GM19238 (cell line): ENCODE data around the gene AKAP14.
"Not testable (repeated sequence)": the region's sequence is repeated elsewhere in the genome, so short reads cannot be mapped to it uniquely, and the experiment has no call there.

Source experiments
- DNase-seq: peaks from one replicate; pipeline ENCODE4 v3.0.0; 2011; ENCODE audit warnings: low spot score; ENCODE audit not compliant: insufficient read length

AKAP14 gene

DNA sequence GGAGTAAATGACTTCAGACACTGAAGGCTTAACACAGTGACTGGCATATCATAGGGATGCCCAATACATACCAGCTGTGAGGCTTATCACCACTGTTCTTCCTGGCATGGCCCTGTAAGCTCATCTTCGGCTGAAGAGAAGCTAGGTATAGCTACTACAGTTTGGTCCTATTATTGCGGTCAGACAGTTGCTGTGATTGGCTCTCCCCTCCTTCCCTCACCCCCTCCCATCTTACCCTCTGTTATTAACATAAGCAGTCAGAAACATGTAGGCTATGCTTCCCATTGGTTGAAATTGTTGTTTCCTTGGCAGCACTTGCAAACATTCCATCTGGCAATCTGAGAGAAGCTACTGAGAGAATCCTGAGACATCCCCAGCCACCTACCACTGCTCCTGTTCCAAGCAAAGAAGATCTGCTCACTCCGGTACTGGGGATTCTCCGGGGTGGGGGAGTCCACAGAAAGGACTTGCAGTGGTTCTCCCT lies at the start of gene AKAP14:
Gene AKAP14, plus strand, starts transcription at position 51 of the 484 bp plus-strand sequence. CDS start 7,331 bp downstream, outside the sequence.
- DNase-seq = no peak

DNA sequence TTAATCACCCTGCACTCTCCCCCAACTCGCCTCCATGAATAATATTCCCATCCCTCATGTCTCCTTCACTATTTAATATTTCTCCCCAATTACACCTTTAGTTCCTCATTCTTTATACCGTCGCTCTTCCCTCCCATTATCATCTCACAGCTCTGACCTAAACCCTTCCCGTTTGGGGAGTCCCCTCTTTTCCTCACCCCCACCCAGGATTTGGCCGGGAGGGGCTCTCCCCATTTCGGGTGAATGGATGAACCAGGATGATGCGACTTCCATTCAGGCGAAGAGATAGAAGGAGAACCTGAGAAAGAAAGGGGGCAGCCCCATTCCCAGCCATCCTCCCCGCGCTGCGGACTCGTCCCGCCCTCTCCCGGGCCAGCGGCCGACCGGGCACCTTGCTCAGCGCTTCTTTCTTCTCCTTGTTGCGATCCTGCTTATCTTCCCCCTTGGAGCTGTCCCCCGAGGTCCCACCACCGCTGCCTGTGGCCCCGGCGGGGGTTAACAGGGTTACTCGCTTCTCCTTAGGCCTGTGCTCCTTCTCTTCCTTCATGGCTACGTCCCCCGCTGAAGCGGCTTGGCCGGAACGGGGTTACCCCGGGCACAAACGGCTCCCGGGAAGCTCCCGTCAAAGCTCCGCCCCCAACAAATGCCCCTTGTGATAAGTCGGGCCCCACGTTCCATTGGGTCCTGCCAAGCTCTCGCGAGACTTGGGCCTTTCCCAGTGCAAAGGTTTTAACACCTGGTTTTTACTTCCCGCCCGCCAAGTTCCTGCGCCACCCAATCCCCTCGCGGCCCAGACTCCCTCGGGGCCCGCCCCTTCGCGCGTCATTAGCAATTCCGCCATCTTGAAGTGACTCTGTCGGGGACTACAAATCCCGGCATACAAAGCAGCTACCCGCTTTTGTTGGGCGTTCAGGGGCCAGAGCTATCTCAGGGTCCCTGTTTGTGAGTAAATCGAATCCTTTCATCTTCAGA lies 43.0 kb upstream of the AKAP14 start, which contains the start of gene UPF3B:
Gene UPF3B, minus strand, starts transcription at position 582 of the 972 bp plus-strand sequence. Its CDS starts 35 bp downstream, at position 547.
- peak; percentile 83 for DNase-seq

DNA sequence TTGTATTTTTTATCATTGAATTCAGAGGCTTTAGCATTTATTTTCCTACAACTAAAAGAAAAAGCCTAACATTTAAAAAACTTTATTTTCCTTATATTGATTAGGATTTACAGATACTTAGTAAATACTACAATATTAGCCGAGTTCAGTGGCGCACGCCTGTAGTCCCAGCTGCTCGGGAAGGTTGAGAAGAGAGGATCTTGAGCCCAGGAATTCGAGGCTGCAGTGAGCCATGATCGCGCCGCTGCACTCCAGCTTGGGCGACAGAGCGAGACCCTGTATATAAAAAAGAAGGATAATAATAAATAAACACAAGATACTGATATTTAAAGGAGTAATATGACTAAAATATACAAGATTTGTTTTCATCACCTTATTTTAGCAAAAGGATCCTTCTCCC lies 42.2 kb upstream of the AKAP14 start:
- no peak for DNase-seq

- DNase-seq = no peak
Observed at GRCh38 chrX:119870626-119871131, 25.0 kb upstream of the AKAP14 start.

GRCh38 chrX:119871245-119871598 lies 24.5 kb upstream of the AKAP14 start:
- no peak for DNase-seq

DNA sequence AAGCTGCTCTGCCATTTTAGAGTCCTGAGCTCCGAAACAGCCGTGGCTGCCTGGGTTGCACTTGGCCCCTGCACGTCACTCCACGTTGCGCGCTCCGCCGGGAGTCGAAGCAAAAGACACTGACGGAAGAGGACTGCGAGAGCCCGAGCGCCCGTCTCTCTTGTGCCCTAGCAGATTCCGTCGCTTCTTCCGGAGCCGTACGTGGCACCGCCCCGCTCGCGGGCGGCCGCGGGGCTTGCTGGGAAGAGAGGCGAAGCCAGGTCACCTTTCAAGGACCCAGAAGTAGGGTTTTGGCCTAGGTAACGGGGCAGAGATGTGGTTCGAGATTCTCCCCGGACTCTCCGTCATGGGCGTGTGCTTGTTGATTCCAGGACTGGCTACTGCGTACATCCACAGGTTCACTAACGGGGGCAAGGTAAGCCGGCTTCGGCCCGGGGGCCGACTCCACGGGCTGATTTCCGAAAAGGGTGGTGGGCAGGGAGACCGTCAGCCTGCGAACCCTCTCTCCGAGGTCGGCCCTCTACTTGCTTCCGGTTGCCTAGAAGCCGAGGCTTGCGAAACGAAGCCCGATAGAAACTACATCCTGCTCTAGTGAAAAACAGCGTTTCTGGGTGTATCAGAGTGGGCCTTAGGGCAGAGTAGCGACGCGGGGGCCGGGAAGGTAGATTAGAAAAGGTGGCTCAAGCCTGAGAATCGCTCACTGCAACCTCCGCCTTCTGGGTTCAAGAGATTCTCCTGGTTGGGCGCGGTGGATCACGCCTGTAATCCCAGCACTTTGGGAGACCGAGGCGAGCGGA lies 23.9 kb upstream of the AKAP14 start, which contains the start of the genes NDUFA1 and RNF113A:
Gene NDUFA1, plus strand, starts transcription at position 234 of the 797 bp plus-strand sequence. Its CDS starts 80 bp downstream, at position 314.
Gene RNF113A, minus strand, starts transcription at position 135 of the 797 bp plus-strand sequence. Its CDS starts 120 bp downstream, at position 15.
- peak; percentile 66 for DNase-seq

DNA sequence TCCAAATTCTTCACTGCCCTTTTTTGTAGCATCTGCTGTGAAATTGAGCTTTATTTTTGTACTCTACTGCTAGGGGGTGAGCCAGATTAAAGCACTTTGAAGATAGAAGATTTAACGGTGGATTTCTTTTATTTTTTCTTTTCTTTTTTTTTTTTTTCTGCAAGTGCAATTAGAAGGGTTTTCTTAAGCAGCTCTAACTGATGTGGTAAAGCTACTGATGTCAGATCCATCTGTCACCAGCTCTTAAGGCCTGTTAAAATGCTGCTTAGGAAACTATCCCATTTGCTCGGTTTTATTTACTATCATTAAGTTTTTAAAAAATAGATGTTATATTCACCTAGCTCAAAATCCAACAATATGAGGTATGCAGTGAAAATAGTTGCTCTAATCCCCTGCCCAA lies 17.0 kb upstream of the AKAP14 start:
- DNase-seq = no peak

DNA sequence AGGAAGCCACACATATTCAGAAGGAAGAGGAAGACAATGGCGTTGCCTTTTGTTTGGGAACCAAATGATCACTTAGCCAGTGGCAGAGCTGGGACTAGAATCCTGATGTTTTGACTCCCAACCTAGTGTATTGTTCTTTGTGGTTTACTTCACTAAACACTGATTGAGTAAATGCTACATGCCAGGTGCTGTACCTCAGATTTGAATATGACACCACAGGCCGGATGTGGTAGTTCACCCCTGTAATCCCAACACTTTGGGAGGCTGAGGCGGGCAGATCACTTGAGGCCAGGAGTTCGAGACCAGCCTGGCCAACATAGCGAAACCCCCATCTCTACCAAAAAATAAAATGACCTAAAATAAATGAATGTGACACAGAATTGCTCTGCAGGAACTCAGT lies 15.6 kb upstream of the AKAP14 start:
- no peak for DNase-seq

DNA sequence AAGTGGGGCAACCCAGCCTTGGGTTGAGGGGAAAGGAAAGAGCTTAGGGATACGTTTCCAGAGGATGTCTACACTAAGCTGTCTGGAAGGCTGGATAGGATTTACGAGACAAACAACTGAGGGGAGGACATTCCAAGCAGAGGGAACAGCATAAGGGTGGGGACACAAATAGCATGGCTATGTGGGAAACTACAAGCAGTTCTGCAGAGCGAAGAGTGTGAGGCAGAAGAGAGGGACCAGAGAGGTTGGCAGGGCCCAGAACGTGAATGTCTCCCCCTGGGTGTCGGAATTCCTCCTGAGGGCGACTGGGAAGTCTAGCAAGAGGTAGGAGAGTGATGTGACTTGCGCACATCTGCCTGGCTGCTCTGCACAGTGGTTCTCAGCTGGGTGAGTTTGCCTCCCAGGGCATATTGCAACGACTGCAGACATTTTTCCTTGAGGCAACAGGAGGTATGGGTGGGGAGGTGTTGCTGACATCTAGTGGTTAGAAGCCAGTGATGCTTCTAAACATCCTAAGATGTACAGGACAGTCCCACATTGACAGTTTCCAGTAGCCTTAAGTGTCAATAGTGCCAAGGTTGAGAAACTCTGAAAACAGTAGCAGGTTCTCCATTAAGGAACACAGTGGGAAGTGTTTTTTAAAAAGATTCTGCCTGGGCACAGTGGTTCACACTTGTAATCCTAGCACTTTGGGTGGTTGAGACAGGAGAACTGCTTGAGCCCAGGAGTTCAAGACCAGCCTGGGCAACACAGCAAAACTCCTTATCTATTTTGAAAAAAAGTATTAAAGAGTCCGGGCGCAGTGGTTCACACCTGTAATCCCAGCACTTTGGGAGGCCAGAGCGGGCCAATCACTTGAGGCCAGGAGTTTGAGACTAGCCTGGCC lies 14.9 kb upstream of the AKAP14 start:
- DNase-seq = no peak

- DNase-seq = no peak
Observed at GRCh38 chrX:119885554-119886428, 9.9 kb upstream of the AKAP14 start.

GRCh38 chrX:119887721-119888425 lies 7.8 kb upstream of the AKAP14 start:
- peak; percentile 52 for DNase-seq

DNA sequence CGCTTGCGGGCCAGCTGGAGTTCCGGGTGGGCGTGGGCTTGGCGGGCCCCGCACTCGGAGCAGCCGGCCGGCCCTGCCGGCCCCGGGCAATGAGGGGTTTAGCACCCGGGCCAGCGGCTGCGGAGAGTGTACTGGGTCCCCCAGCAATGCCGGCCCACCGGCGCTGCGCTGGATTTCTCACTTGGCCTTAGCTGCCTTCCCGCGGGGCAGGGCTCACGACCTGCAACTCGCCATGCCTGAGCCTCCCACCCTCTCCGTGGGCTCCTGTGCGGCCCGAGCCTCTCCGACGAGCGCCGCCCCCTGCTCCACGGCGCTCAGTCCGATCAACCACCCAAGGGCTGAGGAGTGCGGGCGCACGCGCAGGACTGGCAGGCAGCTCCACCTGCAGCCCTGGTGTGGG lies 5.1 kb upstream of the AKAP14 start:
- DNase-seq = not testable (repeated sequence)

GRCh38 chrX:119891961-119892692 lies 3.6 kb upstream of the AKAP14 start:
- not testable (repeated sequence) for DNase-seq

DNA sequence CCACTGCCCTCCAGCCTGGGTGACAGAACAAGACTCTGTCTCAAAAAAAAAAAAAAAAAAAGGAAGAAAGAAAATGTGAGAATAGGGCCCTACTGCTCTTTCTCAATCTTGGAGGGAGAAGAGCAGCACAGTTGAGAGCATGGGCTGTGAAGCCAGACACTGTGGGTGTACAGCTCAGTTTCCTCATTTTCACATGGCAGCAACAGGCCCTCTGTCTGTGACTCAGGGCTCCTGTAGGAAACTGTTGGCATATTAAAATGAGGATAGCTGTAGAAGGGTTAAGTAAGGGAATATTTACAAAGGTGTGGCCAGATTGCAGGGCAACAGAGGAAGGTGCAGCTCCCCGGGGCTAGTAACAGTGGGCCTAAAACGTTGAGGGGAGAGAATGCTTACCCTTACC lies 3.4 kb downstream of the AKAP14 start:
- no peak for DNase-seq

DNA sequence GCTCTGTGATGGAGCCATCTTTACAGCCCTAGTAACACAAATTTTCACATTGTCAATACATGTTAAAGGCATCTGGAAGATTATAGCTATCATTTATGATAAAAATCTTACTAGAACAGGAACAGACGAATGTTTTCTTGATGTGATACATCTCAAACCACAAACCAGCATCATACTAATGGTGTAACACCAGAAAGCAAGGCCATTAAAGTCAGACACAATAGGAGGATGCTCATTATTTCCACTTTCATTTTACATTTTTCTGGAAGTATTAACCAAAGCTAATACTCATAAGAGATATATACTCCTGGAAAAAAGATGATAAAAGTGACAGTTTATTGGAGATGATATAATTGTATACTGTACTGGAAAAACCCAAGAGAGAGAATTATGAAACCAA lies 5.3 kb downstream of the AKAP14 start:
- DNase-seq = no peak

DNA sequence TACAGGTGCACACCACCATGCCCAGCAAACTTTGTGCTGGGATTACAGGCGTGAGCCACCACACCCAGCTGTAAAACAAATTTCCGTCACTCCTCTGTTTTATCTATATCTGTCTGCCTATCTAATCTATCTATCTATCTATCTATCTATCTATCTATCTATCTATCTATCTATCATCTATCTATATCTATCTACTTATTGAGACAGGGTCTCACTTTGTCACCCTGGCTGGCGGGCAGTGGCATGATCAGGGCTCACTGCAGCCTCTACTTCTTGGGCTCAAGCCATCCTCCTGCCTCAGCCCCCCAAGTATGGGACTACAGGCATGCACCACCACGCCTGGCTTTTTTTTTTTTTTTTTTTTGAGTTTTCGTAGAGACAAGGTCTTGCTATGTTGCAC lies 20.6 kb downstream of the AKAP14 start:
- no peak for DNase-seq

GRCh38 chrX:119917877-119918276 lies 22.2 kb downstream of the AKAP14 start:
- DNase-seq = no peak
